Measurements from ENCODE around the gene MTHFSD.

MTHFSD gene

DNA sequence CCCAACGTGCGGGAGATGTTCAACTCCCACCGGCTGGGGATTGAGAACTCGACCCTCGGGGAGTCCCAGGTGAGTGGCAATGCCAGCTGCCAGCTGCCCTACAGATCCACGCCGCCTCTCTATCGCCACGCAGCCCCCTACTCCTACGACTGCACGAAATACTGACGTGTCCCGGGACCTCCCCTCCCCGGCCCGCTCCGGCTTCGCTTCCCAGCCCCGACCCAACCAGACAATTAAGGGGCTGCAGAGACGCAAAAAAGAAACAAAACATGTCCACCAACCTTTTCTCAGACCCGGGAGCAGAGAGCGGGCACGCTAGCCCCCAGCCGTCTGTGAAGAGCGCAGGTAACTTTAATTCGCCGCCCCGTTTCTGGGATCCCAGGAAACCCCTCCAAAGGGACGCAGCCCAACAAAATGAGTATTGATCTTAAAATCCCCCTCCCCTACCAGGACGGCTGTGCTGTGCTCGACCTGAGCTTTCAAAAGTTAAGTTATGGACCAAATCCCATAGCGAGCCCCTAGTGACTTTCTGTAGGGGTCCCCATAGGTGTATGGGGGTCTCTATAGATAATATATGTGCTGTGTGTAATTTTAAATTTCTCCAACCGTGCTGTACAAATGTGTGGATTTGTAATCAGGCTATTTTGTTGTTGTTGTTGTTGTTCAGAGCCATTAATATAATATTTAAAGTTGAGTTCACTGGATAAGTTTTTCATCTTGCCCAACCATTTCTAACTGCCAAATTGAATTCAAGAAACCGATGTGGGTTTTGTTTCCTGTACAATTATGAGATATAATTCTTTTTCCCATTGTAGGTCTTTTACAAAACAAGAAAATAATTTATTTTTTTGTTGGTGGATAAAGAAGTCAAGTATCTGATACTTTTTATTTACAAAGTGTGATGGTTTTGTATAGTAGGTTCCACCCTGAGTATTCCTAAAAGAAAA, 13.9 kb upstream of the MTHFSD start:
- no peak for DNase-seq

- DNase-seq = no peak
Measured at GRCh38 chr16:86567701-86568581, 12.9 kb upstream of the MTHFSD start.

DNA sequence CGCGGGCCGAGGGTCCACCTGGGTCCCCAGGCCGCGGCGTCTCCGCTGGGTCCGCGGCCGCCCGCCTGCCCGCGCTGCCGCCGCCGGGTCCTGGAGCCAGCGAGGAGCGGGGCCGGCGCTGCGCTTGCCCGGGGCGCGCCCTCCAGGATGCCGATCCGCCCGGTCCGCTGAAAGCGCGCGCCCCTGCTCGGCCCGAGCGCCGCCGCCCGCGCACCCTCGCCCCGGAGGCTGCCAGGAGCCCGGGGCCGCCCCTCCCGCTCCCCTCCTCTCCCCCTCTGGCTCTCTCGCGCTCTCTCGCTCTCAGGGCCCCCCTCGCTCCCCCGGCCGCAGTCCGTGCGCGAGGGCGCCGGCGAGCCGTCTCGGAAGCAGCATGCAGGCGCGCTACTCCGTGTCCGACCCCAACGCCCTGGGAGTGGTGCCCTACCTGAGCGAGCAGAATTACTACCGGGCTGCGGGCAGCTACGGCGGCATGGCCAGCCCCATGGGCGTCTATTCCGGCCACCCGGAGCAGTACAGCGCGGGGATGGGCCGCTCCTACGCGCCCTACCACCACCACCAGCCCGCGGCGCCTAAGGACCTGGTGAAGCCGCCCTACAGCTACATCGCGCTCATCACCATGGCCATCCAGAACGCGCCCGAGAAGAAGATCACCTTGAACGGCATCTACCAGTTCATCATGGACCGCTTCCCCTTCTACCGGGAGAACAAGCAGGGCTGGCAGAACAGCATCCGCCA, 12.1 kb upstream of the MTHFSD start:
- DNase-seq = no peak

DNA sequence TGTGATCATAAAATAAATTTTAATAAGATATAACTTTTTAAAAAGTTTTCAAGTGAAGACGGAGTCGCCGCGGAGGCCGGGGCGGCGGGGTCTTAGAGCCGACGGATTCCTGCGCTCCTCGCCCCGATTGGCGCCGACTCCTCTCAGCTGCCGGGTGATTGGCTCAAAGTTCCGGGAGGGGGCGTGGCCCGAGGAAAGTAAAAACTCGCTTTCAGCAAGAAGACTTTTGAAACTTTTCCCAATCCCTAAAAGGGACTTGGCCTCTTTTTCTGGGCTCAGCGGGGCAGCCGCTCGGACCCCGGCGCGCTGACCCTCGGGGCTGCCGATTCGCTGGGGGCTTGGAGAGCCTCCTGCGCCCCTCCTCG, 11.5 kb upstream of the MTHFSD start, which contains the start of gene FOXC2:
Gene FOXC2 (plus strand): TSS at position 229 of the 365 bp plus-strand sequence. CDS start 507 bp downstream, outside the sequence.
- no peak for DNase-seq

DNA sequence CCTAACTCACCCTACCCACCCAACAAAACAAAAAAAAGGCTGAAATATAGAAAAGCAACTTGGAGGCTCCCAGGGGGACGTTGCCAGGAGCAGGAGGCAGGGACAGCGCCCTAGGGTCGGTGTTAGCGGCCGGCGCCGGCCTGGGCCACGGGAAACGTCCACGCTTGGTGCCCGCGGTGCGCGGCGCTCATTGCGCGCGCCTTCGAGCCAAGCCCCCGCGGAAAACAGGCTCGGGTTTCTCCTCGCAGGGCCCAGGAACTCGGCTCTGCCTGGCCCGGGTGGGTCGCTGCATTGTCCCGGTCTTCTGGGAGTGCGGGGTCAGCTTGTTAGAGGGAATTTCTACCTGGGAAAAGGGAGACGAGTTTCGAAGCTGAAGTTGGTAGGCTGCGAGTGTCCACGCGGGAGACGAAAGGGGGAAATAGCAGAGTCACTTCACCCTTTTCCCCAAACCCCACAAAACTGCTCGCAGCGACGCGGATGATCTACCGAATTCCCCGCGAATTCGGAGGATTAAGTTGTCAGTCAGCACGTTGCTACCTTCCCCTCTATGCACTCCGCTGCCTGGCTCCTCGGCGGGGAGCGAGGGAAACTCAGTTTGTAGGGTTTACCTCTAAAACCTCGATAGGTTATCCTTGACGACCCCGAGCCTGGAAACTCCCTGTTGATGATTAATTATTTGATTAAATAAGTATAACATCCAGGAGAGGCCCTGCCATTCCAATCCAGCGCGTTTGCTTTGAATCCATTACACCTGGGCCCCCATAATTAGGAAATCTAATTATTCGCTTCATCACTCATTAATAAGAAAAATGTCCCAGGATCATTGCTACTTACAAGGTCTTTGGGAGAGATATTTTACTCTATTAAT, 10.8 kb upstream of the MTHFSD start:
- DNase-seq = no peak

GRCh38 chr16:86565181-86565631, 10.2 kb upstream of the MTHFSD start:
- DNase-seq = no peak

- DNase-seq = peak; percentile 71
Measured at GRCh38 chr16:86563469-86564345, 8.7 kb upstream of the MTHFSD start.

DNA sequence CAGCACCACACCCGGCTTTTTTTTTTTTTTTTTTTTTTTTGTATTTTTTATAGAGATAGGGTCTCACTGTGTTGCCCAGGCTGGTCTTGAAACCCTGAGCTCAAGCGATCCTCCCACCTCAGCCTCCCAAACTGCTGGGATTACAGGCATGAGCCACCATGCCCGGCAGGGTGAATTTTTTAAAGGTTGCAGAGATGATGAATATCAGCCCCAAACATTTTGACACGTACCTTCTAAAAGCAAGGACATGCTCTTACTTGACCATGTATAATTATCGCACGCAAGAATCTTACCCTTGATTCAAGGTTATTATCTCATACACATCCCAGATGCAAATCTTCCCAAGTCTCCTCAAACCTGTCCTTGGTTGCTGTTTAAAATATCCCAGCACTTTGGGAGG, 7.3 kb upstream of the MTHFSD start:
- DNase-seq = no peak

GRCh38 chr16:86559802-86560305, 4.8 kb upstream of the MTHFSD start:
- DNase-seq = no peak

GRCh38 chr16:86558355-86559193, 3.5 kb upstream of the MTHFSD start:
- DNase-seq = no peak

DNA sequence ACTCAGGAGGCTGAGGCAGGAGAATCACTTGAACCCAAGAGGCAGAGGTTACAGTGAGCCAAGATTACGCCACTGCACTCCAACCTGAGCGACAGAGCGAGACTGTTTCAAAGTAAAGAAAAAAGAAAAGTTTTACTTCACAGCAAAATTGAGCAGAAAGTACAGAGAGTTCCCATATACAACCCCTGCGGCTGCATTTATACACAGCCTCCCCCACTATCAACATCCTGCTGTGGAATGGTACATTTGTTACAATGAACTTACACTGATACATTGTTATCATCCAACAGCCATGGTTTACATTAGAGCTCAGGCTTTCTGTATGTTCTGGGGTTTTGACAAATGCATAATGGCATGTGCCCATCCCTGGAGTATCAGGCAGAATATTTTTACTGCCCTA, 2.6 kb upstream of the MTHFSD start:
- DNase-seq = no peak

DNA sequence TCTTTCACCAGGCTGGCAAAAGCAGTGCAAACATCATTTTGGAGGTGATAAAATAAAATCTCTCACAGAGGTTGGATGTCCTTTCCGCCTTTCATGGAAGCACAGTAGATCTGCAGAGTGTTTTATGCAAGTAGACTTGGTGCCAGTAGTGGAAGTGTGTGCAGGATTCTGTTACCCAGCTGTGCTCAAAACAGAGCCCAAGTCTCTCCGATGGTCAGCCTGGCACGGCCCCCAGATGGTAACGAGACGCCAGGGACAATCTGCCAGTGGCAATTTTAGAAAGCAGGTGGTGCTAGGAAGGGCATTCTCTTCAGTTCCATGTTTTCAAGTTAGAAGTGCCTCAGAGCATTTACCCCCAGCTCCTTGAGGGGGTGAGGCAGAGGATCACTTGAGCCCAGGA, 1.5 kb upstream of the MTHFSD start:
- DNase-seq = no peak

DNA sequence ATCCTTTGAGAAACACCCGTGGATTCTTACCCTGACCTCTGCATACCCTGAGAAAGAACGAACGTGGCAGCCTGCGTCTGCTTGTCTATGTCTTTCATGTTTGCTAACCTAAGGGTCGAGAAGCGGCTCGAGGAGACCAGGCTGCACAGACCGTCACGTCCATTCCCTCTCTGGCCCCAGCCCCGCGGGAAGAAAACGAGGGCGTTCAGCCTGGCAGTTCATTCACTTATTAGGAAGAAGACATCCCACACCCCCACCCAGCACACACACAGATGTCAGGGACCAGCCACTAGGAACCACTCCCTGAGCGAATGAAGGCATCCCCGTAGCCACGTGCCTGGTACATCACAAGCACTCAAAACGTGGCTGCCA, 655 bp upstream of the MTHFSD start:
- no peak for DNase-seq

DNA sequence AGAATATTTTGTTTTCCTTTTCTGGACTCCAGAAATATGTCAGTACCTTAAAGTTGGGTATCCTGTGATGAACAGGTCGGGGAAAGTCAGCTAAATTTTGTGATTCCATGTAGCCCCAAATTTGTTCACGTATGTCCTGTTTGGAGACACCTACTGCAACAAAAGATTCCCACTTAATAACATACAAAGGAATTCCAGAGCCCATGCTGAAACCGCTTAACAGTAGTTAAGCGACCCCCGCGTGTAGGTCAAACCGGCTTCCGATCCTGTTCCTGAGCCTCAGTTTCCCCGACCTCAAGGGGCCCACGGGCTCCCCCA, 477 bp downstream of the MTHFSD start:
- DNase-seq = no peak

DNA sequence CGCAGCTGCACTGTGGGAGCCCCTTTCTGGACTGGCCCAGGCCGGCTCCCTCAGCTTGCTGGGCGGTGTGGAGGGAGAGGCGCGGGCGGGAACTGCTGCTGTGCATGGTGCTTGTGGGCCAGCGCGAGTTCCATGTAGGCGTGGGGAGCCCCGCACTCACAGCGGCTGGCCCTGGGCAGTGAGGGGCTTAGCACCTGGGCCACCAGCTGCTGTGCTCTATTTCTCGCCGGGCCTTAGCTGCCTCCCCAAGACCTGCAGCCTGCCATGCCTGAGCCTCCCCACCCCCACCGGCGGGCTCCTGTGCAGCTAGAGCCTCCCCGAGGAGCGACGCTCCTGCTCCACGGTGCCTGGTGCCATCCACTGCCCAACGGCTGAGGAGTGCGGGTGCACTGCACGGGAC, 1.7 kb downstream of the MTHFSD start:
- no peak for DNase-seq

- DNase-seq = no peak
Measured at GRCh38 chr16:86550281-86550680, 4.8 kb downstream of the MTHFSD start.

DNA sequence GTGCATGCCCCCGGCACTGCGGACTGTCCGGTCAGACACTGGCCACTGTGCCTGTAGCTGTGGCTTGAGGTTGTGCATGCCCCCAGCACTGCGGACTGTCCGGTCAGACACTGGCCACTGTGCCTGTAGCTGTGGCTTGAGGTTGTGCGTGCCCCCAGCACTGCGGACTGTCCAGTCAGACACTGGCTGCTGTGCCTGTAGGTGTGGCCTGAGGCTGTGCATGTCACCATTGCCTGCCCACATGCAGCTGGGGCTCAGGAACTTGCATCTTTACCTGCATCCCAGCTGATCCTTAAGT, 5.2 kb downstream of the MTHFSD start:
- DNase-seq = no peak

DNA sequence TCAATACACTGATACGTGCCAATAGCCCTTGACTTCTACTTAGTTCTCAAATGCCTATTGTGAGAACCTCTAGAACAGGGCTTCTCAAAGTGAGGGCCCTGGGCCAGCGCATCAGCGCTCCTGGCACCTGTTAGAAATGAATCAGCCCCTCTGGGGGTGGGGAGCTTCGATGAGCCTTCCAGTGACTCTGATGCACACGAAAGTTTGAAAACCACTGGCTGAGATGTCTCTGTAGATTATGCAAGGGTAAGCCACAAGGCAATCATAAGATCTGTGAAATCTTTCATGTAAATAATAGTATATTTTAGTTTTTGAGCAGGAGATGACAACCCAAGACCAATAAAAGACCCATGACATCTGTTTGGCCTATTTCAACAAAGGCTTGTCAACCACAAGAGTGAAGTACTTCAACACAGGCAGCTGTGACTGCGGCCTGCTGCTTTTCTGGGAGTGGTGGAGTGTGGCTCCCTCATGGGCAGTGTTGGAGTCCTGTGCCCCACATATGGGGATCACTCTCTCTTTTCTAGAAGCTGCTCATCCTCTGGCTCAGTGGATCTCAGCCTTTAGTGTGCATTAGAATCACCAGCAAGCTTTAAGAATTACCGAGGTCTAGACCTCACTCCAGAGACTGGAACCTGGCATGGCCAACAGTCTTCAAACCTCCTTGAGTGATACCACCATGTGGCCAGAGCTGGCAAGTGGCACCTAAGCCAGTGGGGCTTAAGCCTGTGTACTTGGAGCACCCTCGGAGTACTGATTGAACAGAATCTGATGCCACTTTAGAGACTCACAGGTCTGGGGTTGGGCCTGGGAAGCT, 5.8 kb downstream of the MTHFSD start:
- DNase-seq = no peak

- no peak for DNase-seq
Measured at GRCh38 chr16:86547286-86547685, 7.7 kb downstream of the MTHFSD start.

All from NCI-H1694 treated with DMSO at 0.1 percent for 48 hours (cell line).